Stimulated activated CD4-positive, alpha-beta T cell treated with anti-CD3 and anti-CD28 coated beads, Interleukin-2, amount 100 ng/mL, for 24 hours (primary cell): ENCODE data around the gene SSH2.
A peak's percentile ranks its signal among the peaks of the same experiment; 100 is the strongest.

Experiments
- DNase-seq, 2 donors: peaks; one replicate each; pipeline ENCODE4 v3.0.0-alpha.2; 2020

Gene SSH2

DNA sequence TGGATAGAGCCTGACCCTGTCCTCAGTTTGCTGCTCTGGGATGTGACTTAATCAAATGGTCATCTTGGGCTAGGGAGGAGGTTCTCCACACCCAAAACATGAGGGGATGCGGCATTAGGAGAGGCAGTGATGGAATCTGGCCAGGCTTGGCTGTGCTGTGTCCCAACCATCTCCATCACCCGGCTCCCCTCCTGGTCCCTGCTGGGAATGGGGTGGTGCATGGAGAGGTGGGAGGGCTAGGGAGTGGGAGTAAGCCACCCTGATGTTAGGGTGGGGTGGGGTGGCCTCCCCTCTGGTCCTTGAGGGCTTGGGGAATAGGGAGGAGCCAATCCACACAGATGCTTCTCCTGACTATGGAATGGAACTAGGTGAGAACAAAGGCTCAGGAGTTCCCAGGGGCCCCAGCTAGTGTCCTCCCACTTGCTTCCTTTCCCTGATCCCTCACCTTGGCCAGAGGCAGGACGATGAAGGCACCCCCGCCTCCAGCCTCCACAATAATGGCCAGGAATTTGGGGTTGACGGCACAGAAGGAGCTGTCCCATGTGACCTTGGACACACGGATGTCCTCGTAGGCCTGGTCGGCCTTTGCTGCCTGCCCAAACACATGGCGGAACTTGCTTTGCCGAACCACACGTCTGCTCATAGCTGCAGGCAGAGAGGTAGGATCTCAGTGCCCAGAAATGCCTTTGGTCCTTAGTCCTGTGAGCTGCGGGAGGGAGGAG is 309.1 kb downstream of the SSH2 start:
- no peak for DNase-seq

DNA sequence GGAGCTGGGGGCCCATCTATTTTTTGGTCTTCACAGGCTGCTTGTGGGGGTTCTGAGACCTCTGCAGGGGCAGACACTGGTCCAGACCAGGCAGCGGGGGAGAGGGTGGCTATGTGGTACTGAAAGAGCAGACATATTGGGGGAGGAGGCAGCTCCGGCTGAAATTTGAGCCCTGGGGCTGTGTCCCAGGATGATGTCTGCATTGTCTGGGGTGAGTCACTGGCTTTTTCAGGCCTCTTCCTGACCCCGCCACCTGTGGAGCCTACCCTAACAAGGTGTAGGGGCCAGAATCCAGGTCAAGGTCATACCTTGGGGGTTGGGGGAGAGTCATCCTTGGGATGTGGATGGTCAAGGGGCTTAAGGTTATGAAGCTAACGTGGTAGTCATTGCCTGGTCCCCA is 309.8 kb downstream of the SSH2 start:
- no peak for DNase-seq

DNA sequence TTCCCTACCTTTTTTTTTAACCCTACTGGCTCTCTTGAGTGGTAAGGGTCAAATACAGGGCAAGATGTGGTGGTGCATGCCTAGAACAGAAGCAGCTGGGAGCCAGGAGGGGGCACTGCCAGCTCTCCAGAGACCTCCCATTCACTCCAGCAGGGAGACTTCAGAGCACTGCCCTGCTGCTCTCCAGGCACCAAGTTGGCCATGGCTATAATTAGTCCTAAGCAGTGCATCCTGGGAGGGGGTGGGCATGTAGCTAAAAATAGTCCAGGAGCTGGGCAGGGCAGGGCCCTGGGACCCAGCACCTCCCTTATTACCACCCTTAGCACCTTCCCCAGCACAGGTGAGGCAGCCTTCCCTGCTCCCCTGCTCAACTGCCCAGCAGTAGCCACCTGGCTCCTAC is 310.8 kb downstream of the SSH2 start:
- no peak for DNase-seq

DNA sequence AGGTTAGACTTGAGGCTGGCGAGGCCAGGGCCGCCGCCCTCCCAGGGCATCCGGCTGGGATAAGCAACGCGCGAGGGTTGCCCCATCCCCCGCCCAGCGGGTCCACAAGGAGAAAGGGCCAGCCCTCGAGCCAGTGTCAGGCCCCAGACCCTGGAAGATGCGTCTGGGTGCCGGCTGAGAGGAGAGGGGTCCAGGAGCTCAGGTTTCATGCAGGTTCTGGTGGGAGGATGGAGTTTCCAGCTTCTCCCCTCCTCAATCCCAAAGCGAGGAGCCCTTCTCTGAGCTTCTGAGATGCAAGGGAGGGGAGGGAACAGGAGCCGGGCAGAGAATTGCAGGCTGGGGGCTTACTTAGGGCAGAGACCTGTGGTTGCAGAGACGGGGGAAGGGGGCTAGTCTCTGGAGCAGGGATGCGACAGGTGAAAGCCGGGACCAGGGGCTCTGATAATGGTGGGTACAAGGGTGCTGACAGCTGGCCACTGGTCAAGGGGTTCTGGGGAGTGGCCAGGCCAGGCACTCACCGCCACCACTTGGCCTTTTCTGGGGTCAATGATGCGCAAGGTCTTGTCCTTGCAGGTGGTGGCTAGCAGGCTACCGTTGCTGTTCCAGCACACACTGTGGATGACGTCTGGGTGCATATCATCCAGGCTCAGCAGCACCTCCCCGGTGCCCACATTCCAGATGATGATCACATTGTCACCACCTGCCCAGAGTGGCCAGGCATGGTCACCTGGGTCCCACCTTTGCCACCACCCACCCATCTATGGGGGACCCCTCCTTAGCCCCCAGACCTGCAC is 311.6 kb downstream of the SSH2 start:
- DNase-seq, result no peak

DNA sequence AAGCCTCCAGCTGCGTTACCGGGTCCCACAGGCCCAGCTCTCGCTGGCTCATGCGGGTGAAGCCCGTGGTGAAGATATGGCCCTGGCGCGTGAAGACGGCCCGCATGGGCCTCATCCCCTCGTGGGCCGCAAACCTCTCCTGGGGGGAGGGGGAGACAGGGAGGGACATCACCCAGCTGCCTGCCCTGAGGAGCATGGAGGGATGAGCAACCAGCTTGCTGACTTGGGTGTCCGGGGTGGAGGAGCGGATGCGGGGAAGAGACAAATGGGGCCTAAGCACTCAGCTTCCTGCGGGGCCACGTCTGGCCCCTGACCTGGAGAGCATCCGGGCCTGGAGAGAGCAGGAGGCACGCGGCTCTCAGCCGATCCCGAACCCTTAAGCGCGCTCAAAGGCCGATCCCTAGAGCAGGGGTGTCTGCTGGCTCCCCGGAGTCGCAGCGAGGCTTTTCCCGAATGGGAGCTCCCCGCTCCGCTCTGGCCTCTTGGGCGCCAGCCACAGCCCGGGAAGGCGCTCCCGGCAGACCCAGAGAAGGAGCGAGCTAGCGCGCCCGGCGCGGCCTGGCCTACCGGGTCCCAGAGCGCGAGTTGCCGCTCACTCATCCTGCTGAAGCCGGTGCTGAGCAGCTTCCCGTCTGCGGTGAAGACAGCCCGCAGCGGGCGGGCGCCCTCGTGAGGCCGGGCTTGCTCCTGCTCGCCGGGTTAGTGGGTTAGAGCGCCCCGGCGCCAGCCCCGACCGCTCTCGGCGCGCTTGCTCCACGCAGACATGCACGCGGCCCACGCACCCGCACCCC is 312.4 kb downstream of the SSH2 start:
- peak; percentile 87 to 91 for DNase-seq

DNA sequence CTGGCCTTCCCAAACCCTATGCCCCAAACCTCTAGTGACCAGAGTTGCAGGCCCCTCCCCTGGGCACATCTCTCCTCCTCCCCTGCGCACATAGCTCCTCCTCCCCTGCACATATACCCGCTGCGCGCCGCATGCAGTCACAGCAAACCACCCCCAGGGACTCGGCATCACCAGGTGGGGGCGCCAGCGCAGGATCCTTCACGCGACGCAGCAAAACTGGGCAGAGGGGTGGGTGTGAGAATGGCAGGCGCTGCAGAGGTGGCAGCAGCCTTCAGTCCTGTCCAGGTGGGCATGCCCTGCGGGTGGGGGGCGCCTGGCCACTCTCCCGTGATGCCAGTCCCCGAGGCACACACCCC is 312.9 kb downstream of the SSH2 start:
- peak; percentile 94 to 95 for DNase-seq

DNA sequence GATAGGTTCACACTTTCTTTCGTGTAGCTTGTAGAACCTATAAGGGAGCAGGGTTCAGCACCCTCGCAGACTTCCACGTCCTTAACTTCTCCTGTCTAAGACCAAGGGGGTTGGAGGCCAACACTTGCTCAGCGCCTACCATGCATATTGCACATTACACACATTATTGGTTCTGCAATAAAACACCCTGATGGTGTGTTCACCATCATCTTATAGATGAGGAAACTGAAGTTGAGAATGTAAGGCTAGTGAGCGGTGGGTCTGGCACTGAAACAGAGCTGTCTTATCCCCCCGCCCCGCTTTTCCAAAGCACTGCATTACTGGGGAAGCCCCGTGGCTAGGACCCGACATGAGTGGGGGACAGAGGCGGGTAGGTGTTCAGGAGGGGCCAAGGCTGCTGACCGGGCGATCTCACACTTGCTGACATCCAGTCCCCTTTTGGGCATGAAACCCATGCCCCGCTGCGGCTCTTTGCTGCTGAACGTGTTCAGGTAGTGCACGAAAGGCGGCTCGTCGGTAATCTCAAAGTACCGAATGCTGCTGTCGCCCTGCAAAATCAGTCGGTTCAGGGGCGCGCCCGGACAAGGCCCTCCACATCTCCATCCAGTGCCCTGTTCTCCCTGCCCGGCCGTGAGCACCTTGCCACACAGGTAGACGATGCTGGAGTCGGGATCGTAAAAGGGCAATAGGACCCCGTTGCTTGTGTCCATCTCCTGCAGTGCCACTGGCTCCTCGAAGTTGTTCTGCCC is 313.6 kb downstream of the SSH2 start:
- DNase-seq, result no peak

DNA sequence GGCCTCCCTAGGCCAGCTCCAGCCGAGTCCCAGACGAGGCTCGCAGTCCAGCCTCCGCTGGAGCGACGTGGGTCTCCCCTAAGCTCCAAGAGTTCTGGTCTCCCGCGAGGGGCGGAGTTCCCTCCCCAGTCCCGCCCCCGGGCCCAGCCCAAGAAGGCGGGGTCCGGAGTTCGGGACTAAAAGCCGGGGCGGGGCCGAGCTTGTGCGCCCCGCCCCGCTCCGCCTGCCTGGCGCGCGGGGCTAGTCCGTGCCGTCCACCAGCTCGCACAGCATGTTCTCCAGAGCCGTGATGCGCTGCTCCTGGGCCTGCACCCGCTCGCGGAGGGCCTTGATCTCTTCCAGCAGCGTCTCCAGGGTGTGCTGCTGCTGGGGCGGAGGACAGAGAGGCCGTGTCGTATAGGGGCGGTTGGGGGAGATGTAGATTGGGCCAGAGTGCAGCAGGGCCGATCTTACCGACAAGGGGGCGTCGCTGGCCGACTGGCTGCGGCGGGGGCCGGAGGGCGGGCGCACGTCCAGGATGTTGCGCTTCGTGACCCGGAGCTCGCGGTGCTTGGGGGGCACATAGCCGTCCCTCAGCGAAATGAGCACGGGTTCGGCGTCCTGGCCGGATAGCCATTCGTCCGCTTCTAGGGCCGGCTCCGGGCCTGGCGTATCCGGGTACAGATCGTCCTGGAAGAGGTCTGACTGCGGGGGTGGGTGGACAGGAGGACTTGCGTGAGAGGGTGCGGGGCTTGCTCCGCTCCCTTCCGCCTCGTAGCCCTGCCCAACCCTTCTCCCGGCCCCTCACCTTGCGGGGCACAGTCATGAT is 314.3 kb downstream of the SSH2 start:
- DNase-seq, result peak; percentile 85 to 89

DNA sequence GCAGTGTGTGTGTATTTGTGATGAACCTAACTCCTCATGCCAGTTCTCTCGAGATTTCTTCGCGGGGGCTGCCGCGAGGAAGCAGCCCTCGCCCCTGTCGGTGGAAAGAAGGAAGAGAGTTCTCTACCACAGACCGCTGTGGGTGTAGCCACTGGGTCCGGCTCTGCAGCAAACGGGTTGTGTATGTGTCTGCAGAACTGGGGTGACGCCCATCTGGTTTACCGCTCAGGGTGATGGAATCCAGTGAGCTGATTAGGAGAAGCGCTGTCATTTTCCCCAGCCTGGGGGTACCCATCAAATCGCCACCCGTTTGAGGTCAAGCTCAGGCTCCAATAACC is 315.0 kb downstream of the SSH2 start:
- peak; percentile 60 to 61 for DNase-seq

DNA sequence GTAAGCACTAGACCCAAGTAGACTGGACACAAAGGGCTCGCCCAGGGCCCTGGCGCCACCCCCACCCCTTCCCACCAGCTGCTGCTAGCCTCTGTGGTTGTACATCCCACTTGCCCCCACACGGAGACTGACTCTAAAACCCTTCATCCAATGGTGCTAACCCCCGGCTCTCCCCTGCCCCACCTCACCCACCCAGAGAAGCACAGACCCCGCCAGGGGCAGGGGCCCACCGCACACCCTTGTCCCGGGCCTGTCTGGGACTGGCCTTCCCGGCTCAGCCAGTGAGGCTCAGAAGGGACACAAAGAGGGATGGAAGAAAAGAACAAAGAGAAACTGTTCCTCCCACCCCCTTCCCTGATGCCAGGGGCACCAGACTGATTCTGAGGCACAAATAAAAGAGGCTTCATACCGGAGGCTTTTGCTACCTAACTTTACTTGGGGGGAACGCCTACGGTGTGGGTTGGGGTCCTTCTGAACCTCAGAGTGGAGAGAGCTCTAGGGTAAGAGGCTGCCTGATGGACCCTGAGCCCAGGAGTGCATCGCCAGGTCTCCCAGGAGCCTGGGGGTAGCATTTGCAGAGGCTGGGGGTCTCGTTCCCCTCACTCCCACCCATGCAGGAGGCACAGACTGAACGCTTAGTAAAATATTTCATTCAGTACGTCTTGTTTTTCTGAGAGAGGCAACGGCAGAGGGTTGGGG is 315.5 kb downstream of the SSH2 start:
- no peak for DNase-seq

DNA sequence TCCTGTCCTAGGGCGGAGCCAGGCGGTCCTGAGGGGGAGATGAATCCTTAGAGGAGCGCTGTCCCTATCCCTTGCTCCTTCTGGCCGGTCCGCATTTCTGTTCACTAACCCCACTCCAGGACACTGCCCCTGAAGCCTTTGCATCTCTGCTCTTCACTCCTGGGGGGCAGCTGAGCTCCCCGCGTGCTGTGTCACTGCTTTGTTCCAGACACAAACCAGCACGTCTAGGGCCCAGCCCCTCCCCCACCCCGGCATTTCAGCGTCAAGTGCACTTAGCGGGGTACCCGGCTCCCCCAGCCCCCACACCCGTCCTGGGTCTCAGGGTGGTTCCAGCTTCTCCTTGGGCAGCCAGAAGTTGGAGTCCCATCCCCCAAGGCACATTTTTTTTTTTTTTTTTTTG is 316.2 kb downstream of the SSH2 start:
- no peak for DNase-seq

DNA sequence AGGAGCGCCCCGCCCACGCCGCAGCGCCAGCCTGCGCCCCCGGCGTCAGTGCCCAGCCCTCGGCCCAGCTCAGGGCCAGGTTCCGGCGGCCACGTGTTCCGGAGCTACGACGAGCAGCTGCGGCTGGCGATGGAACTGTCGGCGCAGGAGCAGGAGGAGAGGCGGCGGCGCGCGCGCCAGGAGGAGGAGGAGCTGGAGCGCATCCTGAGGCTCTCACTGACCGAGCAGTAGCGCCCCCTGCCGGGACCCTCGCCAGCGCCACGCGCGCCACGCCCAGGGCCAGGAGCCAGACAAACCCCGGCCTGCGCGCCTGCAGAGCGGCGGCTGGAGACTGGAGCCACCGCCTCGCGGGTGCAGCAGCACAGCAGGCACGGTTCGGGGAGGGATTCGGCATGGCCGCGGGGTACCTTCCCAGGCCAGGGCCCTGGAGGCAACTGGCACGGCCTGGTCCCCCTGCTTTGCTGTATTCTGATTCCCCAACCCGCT is 316.6 kb downstream of the SSH2 start:
- DNase-seq, result peak; percentile 98 to 99

DNA sequence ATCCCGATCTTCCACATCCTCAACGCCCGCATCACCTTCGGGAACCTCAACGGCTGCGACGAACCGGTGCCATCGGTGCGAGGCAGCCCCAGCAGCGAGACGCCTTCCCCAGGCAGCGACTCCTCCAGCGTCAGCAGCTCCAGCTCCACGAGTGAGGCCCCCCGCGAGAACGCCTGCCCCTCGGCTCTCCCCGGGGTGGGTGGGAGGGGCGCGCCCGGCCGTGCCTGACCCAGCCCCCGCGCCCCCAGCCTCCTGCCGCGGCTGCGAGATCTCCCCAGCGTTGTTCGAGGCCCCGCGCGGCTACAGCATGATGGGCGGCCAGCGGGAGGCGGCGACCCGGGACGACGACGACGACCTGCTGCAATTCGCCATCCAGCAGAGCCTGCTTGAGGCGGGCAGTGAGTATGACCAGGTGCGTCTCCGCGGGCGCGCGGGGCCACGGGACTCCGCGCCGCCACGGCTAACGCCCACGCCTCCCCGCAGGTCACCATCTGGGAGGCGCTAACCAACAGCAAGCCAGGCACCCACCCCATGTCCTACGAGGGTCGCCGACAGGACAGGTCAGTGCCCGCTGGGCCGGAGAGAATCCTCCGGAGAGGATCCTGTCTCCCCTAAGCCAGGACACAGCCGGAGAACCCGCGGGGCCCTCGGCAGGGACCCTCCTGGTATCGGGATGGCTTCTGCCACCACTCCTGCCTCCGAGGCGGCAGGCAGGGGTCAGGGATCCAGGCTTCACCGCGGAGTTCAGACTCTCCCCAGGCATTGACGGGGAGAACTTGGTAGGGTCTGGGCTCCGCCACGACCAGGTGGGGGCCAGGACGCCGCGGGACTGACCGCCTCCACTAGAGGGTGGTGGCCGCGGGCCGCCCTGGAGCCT is 317.4 kb downstream of the SSH2 start:
- DNase-seq, result no peak

DNA sequence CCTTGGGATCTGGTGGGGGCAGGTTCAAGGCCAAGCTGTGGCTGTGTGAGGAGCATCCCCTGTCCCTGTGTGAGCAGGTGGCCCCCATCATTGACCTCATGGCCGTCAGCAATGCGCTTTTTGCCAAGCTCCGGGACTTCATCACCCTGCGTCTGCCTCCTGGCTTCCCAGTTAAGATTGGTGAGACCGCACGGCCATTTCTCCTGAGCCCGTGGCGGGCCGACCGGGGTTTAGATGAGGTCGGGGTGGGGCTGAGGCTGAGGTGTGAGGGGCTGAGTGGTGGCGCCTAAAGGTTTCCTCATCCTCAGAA is 318.0 kb downstream of the SSH2 start:
- no peak for DNase-seq

DNA sequence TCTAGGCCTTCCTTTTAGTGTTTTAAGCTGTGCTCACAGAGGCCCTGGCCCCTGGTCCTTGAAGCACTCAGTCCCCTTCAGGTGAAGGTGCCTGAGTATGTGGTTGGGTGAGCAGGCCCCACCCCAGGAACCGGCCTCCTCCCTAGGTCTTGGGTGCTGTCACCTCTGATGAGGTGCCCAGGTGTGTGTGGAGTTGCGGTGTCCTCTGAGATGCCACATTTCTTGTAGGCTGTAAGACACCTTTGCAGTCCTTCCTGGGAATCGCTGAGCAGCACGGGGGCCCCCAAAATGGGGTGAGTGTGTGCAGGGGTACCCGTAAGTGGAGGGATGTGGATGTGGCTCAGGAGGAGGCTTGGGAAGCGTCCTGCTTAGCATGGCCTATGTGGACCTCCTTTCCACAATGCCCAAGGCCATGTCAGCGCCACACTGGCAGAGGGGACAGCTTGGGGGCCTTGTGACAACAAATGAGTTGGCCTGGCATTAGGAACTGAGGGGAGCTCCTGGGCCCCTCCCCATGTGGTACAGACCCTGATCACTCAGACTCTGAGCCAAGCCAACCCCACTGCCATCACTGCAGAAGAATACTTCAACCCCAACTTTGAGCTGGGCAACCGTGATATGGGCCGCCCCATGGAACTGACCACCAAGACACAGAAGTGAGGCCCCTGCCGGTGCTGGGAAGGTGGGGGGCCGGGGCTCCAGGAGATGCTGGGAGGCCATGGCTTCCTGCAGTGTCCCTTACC is 318.5 kb downstream of the SSH2 start:
- no peak for DNase-seq

DNA sequence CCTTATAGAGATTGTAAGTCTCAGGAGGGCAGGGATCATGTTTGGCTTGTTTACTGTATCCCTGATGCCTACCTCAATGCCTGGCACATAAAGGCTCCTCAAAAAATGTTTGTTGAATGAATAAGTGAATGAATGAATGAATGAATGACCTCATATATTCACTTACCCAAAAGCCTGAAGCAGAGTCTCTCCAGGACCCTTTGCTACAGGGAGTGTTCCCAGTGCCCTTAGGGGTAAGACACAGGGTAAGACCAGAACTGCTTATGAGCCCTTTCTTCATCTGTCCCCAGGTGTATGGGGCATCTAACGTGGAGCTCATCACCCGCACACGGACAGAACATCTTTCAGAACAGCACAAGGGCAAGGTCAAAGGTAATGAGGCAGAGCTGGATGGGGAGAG is 319.6 kb downstream of the SSH2 start:
- no peak for DNase-seq

DNA sequence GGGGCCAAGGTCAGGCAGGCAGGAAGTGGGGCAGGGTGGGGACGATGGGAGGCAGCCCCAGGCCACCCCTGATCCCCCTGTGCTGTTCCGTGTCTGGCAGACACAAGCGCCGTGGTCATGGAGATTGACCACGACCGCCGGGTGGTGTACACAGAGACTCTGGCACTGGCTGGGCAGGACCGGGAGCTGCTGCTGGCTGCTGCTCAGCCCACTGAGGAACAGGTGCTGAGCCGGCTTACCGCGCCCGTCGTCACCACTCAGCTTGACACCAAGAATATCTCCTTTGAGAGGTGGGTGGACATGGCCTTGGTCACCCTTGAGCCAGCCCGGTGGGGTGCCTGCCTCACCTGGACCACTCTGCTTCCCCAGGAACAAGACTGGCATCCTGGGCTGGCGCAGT is 321.0 kb downstream of the SSH2 start:
- DNase-seq, result no peak

DNA sequence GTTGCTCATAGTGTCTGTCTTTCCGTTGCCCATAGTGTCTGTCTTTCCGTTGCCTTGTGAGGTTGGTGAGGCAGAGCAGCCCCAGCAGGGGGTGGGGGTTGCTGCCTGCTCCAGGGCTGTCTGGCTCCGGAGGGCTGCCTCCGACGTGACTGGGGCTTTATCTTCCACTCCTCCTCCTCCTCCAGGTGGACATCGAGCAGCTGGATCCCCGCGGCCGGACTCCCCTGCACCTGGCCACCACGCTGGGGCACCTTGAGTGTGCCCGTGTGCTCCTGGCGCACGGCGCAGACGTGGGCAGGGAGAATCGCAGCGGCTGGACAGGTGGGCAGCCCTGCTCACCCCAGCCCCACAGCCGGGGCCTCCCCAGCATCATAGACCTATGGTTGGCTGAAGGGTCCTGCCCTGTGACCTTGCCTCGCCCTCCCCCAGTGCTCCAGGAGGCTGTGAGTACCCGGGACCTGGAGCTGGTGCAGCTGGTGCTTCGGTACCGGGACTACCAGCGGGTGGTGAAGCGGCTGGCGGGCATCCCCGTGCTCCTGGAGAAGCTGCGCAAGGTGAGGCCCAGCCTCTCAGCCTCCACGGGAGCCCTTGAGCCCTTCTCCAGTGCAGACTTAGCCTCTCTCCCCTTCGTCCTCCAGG is 322.4 kb downstream of the SSH2 start:
- no peak for DNase-seq

DNA sequence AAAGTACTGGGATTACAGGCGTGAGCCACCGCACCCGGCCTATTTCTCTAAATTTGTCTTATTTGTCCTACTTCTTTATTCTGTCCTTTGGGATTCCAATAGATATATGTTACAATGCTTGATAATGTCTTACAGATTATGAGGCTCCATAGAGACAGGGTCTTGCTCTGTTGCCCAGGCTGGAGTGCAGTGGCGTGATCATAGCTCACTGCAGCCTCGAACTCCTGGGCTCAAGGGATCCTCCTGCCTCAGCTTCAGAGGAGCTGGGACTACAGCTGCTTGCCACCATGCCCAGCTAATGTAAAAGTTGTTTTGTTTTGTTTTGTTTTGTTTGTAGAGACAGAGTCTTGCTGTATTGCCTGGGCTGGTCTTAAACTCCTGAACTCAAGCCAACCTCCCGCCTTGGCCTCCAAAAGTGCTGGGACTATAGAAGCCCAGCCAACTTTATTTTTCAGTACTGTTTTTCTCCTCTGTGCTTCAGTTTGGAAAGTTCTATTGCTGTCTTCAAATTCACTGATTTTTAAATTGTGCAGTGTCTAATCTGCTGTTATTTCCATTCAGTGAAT is 326.8 kb downstream of the SSH2 start:
- no peak for DNase-seq
